Sigmoid colon (tissue), 7 donors: ENCODE results near the gene TGM4. TPM values are rescaled to one million over a fixed set of nuclear protein-coding genes. Genes with fewer than 3 reads are reported as not detected.

Source experiments
- DNase-seq: peaks from one replicate; pipeline ENCODE4 v3.0.0-alpha.2; 2019
- H3K27ac ChIP-seq, 4 donors: fragments of 200-600 bp; sonication (generic); one replicate each; pipeline ENCODE4 v1.5.1; 2016 to 2019; ENCODE audit warnings: mild to moderate bottlenecking in 1 of 4
- H3K27me3 ChIP-seq, 3 donors: fragments of 200-600 bp; sonication (generic); one replicate each; pipeline ENCODE4 v1.5.1; 2019; ENCODE audit warnings: mild to moderate bottlenecking in 1 of 3
- H3K36me3 ChIP-seq, 4 donors: fragments of 200-600 bp; sonication (generic); one replicate each; pipeline ENCODE4 v1.5.1; 2016 to 2019
- H3K4me1 ChIP-seq, 4 donors: fragments of 200-600 bp; sonication (generic); one replicate each; pipeline ENCODE4 v1.5.1; 2017 to 2019
- H3K4me3 ChIP-seq, 4 donors: fragments of 200-600 bp; sonication (generic); one replicate each; pipeline ENCODE4 v1.5.1; 2017 to 2019; ENCODE audit warnings: mild to moderate bottlenecking in 2 of 4, moderate library complexity in 1 of 4
- H3K9me3 ChIP-seq, 4 donors: fragments of 200-600 bp in 3 of 4; sonication (generic) in 3 of 4; one replicate each; pipeline versions ENCODE4 v1.5.1 to v1.6.1; 2013 to 2019
- CTCF ChIP-seq, 4 experiments: fragments of 450-650 bp in 3 of 4; fragments of 200-600 bp in 1 of 4; IDR thresholded peaks; one replicate each; pipeline ENCODE4 v1.5.1; 2016 to 2019; ENCODE audit warnings: antibody characterized with exemption in 4 of 4, mild to moderate bottlenecking in 3 of 4, moderate library complexity in 2 of 4
- EP300 ChIP-seq, 4 donors: sonication (generic); formaldehyde crosslinking; IDR thresholded peaks; one replicate each; pipeline ENCODE4 v1.6.1; 2017; ENCODE audit warnings: antibody characterized with exemption in 4 of 4
- POLR2A ChIP-seq, 2 donors: fragments of 450-650 bp; IDR thresholded peaks; one replicate each; pipeline ENCODE4 v1.6.1; 2016; ENCODE audit warnings: antibody characterized with exemption in 2 of 2, mild to moderate bottlenecking in 2 of 2, moderate library complexity in 2 of 2
- POLR2AphosphoS5 ChIP-seq, 4 donors: sonication (generic); formaldehyde crosslinking; IDR thresholded peaks; one replicate each; pipeline ENCODE4 v1.6.1; 2017; ENCODE audit warnings: antibody characterized with exemption in 4 of 4
- WGBS, 2 donors: extraction: QIAGEN DNeasy Blood & Tissue Kit; methylation state at CpG; one replicate each; pipeline ENCODE4 v1.1.7; 2013; 5-methylcytosine and 5-hydroxymethylcytosine counted together
- intact Hi-C: fragments of 100-400 bp; cut with DNase I; formaldehyde crosslinking; loops from one replicate; pipeline ENCODE4 v1.15.1; 2023
- polyA plus RNA-seq, 3 donors: library from polyadenylated mRNA; stranded (reverse); fragments of 200-250 nt; gene quantifications; one replicate each; pipeline ENCODE4 v1.2.3, GENCODE V29; 2013
- total RNA-seq, 4 donors: library from RNA; depleted of rRNA; stranded (reverse); fragments of >200 nt; gene quantifications; one replicate each; pipeline ENCODE4 v1.1.0, GENCODE V29; 2016
- donor health status: healthy with polysubstance abuse.
- donor health status: Bipolar disorder and iron deficiency.
- donor health status: healthy.

Gene TGM4
- total and polyA plus RNA-seq, 7 donors: not detected

GRCh38 chr3:44902628-44903027, 28.2 kb downstream of the TGM4 start:
- TF ChIP-seq POLR2AphosphoS5 (IDR thresholded peaks at IDR 0.05) (no peak), EP300 (IDR thresholded peaks at IDR 0.05) (no peak), CTCF (IDR thresholded peaks at IDR 0.05) (no peak), POLR2A (IDR thresholded peaks at IDR 0.05) (no peak)
- WGBS, 2 donors: 62 to 69% methylated on average over 4 of the region's 4 CpGs
- intact Hi-C loops: no loop called here
- no peak overlapping the region for H3K4me3 ChIP-seq
- no peaks in the 10 kb centered on the region for H3K9me3 ChIP-seq
- H3K27ac ChIP-seq: no peak overlapping the region
- DNase-seq: no peak
- H3K27me3 ChIP-seq: peaks cover 0 to 29% (median 2%) of the 10 kb centered on the region in 3 donors
- no peaks in the 10 kb centered on the region for H3K4me1 ChIP-seq
- no peaks in the 10 kb centered on the region for H3K36me3 ChIP-seq

- Histone ChIP-seq H3K4me3 (no peak overlapping the region), H3K4me1 (no peaks in the 10 kb centered on the region), H3K27me3 (peaks cover 0 to 34% (median 2%) of the 10 kb centered on the region in 3 donors), H3K9me3 (no peaks in the 10 kb centered on the region), H3K27ac (no peak overlapping the region), H3K36me3 (no peaks in the 10 kb centered on the region)
- DNase-seq: no peak
- intact Hi-C loops: no loop called here
- no peak for TF ChIP-seq EP300 (IDR thresholded peaks at IDR 0.05)
- TF ChIP-seq POLR2AphosphoS5 (IDR thresholded peaks at IDR 0.05): no peak
- TF ChIP-seq CTCF (IDR thresholded peaks at IDR 0.05): no peak
- TF ChIP-seq POLR2A (IDR thresholded peaks at IDR 0.05): no peak
- 35 to 47% methylated on average over 2 of the region's 2 CpGs for WGBS, 2 donors
Measured at GRCh38 chr3:44903314-44903713, 28.9 kb downstream of the TGM4 start.

- Histone ChIP-seq H3K27ac (no peak overlapping the region), H3K36me3 (no peaks in the 10 kb centered on the region), H3K4me3 (no peak overlapping the region), H3K9me3 (no peaks in the 10 kb centered on the region), H3K4me1 (no peaks in the 10 kb centered on the region), H3K27me3 (peaks cover 0 to 30% (median 2%) of the 10 kb centered on the region in 3 donors)
- TF ChIP-seq POLR2AphosphoS5 (IDR thresholded peaks at IDR 0.05): no peak
- TF ChIP-seq CTCF (IDR thresholded peaks at IDR 0.05): no peak
- TF ChIP-seq POLR2A (IDR thresholded peaks at IDR 0.05): no peak
- TF ChIP-seq EP300 (IDR thresholded peaks at IDR 0.05): no peak
- intact Hi-C loops: no loop called here
- WGBS, 2 donors: 91 to 93% methylated on average over 15 of the region's 15 CpGs
- DNase-seq: no peak
Measured at GRCh38 chr3:44903751-44904150, 29.3 kb downstream of the TGM4 start.

GRCh38 chr3:44905446-44906157, 31.2 kb downstream of the TGM4 start:
- no peaks in the 10 kb centered on the region for H3K9me3 ChIP-seq
- 82% methylated on average over 3 of the region's 3 CpGs for WGBS, 2 donors
- no peak for TF ChIP-seq CTCF (IDR thresholded peaks at IDR 0.05)
- no peak for TF ChIP-seq POLR2AphosphoS5 (IDR thresholded peaks at IDR 0.05)
- no peak for TF ChIP-seq EP300 (IDR thresholded peaks at IDR 0.05)
- no peak for TF ChIP-seq POLR2A (IDR thresholded peaks at IDR 0.05)
- no peaks in the 10 kb centered on the region for H3K36me3 ChIP-seq
- peaks cover 0 to 23% (median 0%) of the 10 kb centered on the region in 3 donors for H3K27me3 ChIP-seq
- intact Hi-C loops: no loop called here
- H3K4me1 ChIP-seq: no peaks in the 10 kb centered on the region
- H3K27ac ChIP-seq: no peak overlapping the region
- no peak overlapping the region for H3K4me3 ChIP-seq
- DNase-seq: no peak

GRCh38 chr3:44906997-44907396, 32.6 kb downstream of the TGM4 start:
- intact Hi-C loops: no loop called here
- 83 to 89% methylated on average over 4 of the region's 4 CpGs for WGBS, 2 donors

More at GRCh38 chr3:44906997-44907396, 32.6 kb downstream of the TGM4 start:
- DNase-seq: no peak
- H3K36me3 ChIP-seq: no peaks in the 10 kb centered on the region
- peaks cover 0 to 21% (median 0%) of the 10 kb centered on the region in 3 donors for H3K27me3 ChIP-seq
- H3K27ac ChIP-seq: no peak overlapping the region
- no peak overlapping the region for H3K4me3 ChIP-seq
- no peaks in the 10 kb centered on the region for H3K4me1 ChIP-seq
- H3K9me3 ChIP-seq: no peaks in the 10 kb centered on the region
- TF ChIP-seq POLR2AphosphoS5 (IDR thresholded peaks at IDR 0.05): no peak
- TF ChIP-seq CTCF (IDR thresholded peaks at IDR 0.05): no peak
- no peak for TF ChIP-seq EP300 (IDR thresholded peaks at IDR 0.05)
- no peak for TF ChIP-seq POLR2A (IDR thresholded peaks at IDR 0.05)
